IPS DF 19.7 (cell line): Measurements from ENCODE around the gene PARP12.

Source experiments
- DNase-seq: peaks from one replicate; pipeline ENCODE4 v3.0.0-alpha.2; 2013; ENCODE audit warnings: low read depth, low spot score

Gene PARP12

GRCh38 chr7:140035400-140036223 lies 27.1 kb downstream of the PARP12 start:
- DNase-seq, result no peak

GRCh38 chr7:140034421-140034820 lies 28.3 kb downstream of the PARP12 start:
- no peak for DNase-seq

GRCh38 chr7:140033779-140034363 lies 28.9 kb downstream of the PARP12 start:
- DNase-seq, result no peak

- DNase-seq, result no peak
Measured at GRCh38 chr7:140033036-140033435, 29.7 kb downstream of the PARP12 start.

GRCh38 chr7:140031364-140031763 lies 31.4 kb downstream of the PARP12 start:
- DNase-seq, result no peak

GRCh38 chr7:140029072-140029471 lies 33.7 kb downstream of the PARP12 start:
- DNase-seq, result no peak

- no peak for DNase-seq
Measured at GRCh38 chr7:140028311-140028710, 34.4 kb downstream of the PARP12 start.

- no peak for DNase-seq
Measured at GRCh38 chr7:140027858-140028257, 34.9 kb downstream of the PARP12 start.

GRCh38 chr7:140026935-140027334 lies 35.8 kb downstream of the PARP12 start:
- no peak for DNase-seq

GRCh38 chr7:140025814-140026433 lies 36.8 kb downstream of the PARP12 start:
- no peak for DNase-seq

- DNase-seq, result no peak
Measured at GRCh38 chr7:140025241-140025640, 37.5 kb downstream of the PARP12 start.

GRCh38 chr7:140024585-140024984 lies 38.2 kb downstream of the PARP12 start:
- DNase-seq, result no peak

- no peak for DNase-seq
Measured at GRCh38 chr7:140023728-140024127, 39.0 kb downstream of the PARP12 start.

GRCh38 chr7:140022582-140023211 lies 40.1 kb downstream of the PARP12 start:
- DNase-seq, result no peak

- DNase-seq, result no peak
Measured at GRCh38 chr7:140021603-140022002, 41.1 kb downstream of the PARP12 start.

- no peak for DNase-seq
Measured at GRCh38 chr7:140019606-140020005, 43.1 kb downstream of the PARP12 start.

- no peak for DNase-seq
Measured at GRCh38 chr7:140019172-140019571, 43.6 kb downstream of the PARP12 start.

- DNase-seq, result no peak
Measured at GRCh38 chr7:140018125-140019043, 44.4 kb downstream of the PARP12 start.

- DNase-seq, result no peak
Measured at GRCh38 chr7:140017543-140017942, 45.2 kb downstream of the PARP12 start.

- no peak for DNase-seq
Measured at GRCh38 chr7:140017034-140017433, 45.7 kb downstream of the PARP12 start.

GRCh38 chr7:140016540-140016939 lies 46.2 kb downstream of the PARP12 start:
- DNase-seq, result no peak
